Subcutaneous abdominal adipose tissue (tissue), 5 donors: ENCODE measurements around the gene GRAP2.
"Not testable (repeated sequence)": the region's sequence is repeated elsewhere in the genome, so short reads cannot be mapped to it uniquely, and the experiment has no call there.

Experiments
- H3K27ac ChIP-seq: one replicate; pipeline ENCODE4 v1.7.0; 2013; ENCODE audit warnings: low read depth, mild to moderate bottlenecking, inconsistent platforms, low read length, moderate library complexity
- H3K27me3 ChIP-seq, 5 donors: one replicate each; pipeline ENCODE4 v1.7.0; 2013; ENCODE audit warnings: low read length in 5 of 5, inconsistent platforms in 1 of 5; ENCODE audit not compliant: control insufficient read depth in 5 of 5, insufficient read depth in 4 of 5
- H3K36me3 ChIP-seq, 5 donors: one replicate each; pipeline ENCODE4 v1.7.0; 2013; ENCODE audit warnings: low read length in 5 of 5; ENCODE audit not compliant: control insufficient read depth in 5 of 5, insufficient read depth in 5 of 5
- H3K4me1 ChIP-seq, 5 donors: one replicate each; pipeline ENCODE4 v1.7.0; 2013; ENCODE audit warnings: low read length in 5 of 5, mild to moderate bottlenecking in 3 of 5, moderate library complexity in 1 of 5; ENCODE audit not compliant: control insufficient read depth in 5 of 5, insufficient read depth in 5 of 5
- H3K4me3 ChIP-seq, 5 donors: one replicate each; pipeline ENCODE4 v1.7.0; 2013; ENCODE audit warnings: low read length in 5 of 5, low read depth in 1 of 5
- H3K9ac ChIP-seq, 5 donors: one replicate each; pipeline ENCODE4 v1.7.0; 2013; ENCODE audit warnings: low read length in 5 of 5, mild to moderate bottlenecking in 4 of 5, moderate library complexity in 3 of 5
- H3K9me3 ChIP-seq, 5 donors: one replicate each; pipeline ENCODE4 v1.7.0; 2013; ENCODE audit warnings: low read length in 5 of 5; ENCODE audit not compliant: control insufficient read depth in 5 of 5
- donor health status: healthy.
- donor health status: healthy.
- donor health status: healthy.
- donor health status: healthy.
- donor health status: healthy.

The GRAP2 gene

DNA sequence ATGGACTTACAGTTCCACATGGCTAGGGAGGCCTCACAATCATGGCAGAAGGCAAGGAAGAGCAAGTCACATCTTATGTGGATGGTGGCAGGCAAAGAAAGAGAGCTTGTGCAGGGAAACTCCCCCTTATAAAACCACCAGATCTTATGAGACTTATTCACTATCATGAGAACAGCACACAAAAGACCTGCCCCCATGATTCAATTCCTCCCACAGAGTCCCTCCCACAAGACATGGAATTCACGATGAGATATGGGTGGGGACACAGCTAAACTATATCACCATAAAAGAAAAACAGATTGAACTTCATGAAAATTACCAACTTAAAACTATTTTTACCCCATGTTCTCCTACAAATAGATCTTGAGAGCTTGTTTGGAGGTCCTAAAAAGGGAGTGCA is 26.9 kb upstream of the GRAP2 start:
- Histone ChIP-seq H3K4me1 (peaks cover 0 to 3% (median 0%) of the 10 kb centered on the region in 5 donors), H3K27me3 (no peaks in the 10 kb centered on the region), H3K9ac (no peak overlapping the region), H3K4me3 (no peak overlapping the region), H3K27ac (no peak overlapping the region), H3K9me3 (no peaks in the 10 kb centered on the region), H3K36me3 (no peaks in the 10 kb centered on the region)

DNA sequence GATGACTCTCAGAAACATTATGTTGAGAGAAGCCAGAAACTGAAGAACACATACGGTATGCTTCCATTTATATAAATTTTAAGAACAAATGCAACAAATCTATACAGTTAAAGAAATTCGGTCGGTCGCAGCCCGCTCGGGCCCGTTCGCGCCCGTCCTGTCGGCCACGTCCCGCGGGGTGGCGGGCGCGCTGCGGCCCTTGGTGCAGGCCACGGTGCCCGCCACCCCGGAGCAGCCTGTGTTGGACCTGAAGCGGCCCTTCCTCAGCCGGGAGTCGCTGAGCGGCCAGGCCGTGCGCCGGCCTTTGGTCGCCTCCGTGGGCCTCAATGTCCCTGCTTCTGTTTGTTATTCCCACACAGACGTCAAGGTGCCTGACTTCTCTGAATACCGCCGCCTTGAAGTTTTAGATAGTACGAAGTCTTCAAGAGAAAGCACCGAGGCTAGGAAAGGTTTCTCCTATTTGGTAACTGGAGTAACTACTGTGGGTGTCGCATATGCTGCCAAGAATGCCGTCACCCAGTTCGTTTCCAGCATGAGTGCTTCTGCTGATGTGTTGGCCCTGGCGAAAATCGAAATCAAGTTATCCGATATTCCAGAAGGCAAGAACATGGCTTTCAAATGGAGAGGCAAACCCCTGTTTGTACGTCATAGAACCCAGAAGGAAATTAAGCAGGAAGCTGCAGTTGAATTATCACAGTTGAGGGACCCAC is 25.6 kb upstream of the GRAP2 start:
- H3K27ac ChIP-seq, H3K9ac ChIP-seq, H3K9me3 ChIP-seq, H3K4me3 ChIP-seq, H3K4me1 ChIP-seq, H3K27me3 ChIP-seq, H3K36me3 ChIP-seq: not testable (repeated sequence)

DNA sequence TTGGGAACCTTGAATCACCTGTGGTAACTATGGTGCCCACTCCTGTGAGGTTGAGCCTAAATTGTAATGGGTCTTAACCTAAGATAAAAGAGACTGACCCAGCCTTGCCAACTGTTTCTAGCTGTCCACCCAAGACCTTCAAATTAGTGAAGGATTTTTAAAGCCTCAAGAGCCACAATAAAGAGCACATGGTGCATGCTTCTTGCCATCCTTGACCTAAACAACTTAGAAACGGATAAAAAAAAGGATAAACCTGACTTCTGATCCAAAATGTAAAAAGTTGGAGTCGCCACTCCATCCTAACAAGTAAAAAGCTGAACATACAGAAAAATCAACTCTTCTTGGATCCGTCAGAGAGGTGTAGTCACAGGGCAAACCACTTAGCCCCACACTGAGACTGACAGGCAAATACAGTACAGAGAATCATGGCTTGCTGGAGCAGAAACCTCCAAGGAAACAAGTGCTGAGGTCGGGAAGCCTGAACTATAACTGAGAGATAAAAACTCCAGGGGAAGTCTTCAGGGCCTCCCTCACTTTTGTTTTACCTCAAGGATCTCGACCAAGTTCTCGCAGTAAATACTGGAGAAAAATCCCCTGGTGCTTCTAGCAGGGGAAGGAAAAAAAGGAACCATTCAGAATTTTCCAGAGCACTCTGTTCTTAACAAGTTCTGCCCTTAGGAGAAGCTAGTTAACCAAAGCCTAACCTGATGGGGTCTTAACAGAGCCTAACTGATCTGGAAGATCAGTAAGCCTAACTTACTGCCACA is 23.6 kb upstream of the GRAP2 start:
- H3K27me3 ChIP-seq, result no peaks in the 10 kb centered on the region
- H3K36me3 ChIP-seq, result no peaks in the 10 kb centered on the region
- H3K4me1 ChIP-seq, result no peaks in the 10 kb centered on the region

DNA sequence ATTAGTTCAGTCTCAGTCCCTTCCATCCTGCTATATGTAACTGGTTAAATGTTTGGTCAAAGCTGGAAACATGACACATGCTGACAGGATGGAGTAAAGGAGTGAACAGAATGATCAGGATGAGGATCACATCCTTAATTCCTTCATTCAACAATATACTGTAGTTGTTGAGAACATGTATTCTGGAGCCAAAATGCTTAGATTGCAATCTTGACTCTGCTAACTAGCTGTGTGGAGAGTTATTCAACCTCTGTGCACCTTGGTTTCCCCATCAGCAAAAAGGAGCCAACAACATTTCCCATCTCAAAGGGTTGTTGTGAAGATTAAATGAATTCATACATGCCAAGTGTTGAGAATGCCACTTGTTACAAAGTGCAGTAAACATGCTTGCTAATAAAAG is 20.2 kb upstream of the GRAP2 start:
- H3K27ac ChIP-seq, result no peak overlapping the region
- no peaks in the 10 kb centered on the region for H3K27me3 ChIP-seq
- no peaks in the 10 kb centered on the region for H3K36me3 ChIP-seq
- no peaks in the 10 kb centered on the region for H3K9me3 ChIP-seq
- H3K4me1 ChIP-seq, result no peaks in the 10 kb centered on the region
- no peak overlapping the region for H3K9ac ChIP-seq
- no peak overlapping the region for H3K4me3 ChIP-seq

More for the DNA sequence above, 23.6 kb upstream of the GRAP2 start:
- no peak overlapping the region for H3K27ac ChIP-seq
- no peak overlapping the region for H3K4me3 ChIP-seq
- no peak overlapping the region for H3K9ac ChIP-seq
- H3K9me3 ChIP-seq, result no peaks in the 10 kb centered on the region

DNA sequence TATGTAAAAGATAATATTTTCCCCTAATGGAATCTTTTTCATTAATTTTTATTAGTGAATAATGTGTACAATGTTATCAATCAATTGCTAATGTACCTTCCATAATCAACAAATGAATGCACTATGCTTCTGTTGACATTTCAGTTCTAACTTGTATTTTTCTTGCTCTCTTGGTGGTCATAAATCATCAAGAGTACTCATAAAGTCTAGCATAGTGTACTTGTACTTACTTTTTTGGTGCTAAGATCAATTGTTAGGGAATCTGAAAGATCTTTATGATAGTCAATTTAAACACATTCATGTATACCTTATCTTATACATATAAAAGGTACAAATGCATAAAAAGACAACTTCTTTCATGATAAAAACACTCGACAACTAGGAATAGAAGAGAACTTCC is 17.8 kb upstream of the GRAP2 start:
- Histone ChIP-seq H3K27ac (no peak overlapping the region), H3K27me3 (no peaks in the 10 kb centered on the region), H3K4me1 (no peaks in the 10 kb centered on the region), H3K36me3 (no peaks in the 10 kb centered on the region), H3K4me3 (no peak overlapping the region), H3K9ac (no peak overlapping the region), H3K9me3 (no peaks in the 10 kb centered on the region)

DNA sequence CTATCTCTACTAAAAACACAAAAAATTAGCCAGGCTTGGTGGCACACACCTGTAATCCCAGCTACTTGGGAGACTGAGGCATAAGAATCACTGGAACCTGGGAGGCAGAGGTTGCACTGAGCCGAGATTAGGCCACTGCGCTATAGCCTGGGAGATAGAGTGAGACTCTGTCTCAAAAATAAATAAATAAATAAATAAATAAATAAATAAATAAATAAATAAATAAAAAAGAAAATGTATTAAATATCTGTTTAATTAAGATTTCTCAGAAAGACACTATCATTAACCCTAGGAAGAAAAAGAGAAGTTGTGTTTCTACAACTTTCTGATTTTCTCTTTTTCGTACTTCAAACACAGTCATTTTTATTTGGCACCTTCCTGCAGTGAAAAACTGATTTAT is 11.0 kb upstream of the GRAP2 start:
- not testable (repeated sequence) for H3K27me3 ChIP-seq, H3K36me3 ChIP-seq, H3K27ac ChIP-seq, H3K9me3 ChIP-seq, H3K4me3 ChIP-seq, H3K4me1 ChIP-seq, H3K9ac ChIP-seq

DNA sequence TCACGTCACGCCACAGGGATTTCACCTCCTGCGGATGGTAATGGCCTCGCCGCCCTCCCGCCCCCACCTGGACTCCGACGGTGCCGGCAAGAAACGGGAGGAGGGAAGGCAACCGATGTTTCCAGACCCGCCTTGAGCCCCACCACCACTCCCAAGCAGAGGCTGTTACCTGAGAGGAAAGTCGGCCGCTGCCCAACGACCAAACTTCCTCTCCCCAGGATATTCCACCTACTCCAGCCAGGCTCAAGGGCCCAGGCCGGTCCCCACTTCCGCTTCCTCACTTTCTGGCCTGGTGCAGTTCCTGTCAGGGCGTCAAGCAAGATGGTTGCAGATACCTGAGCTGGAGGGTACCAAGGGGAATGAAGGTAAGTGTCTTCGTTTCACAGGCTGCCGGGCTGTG is 7.4 kb upstream of the GRAP2 start, which contains the start of gene ENTHD1:
TSS of gene ENTHD1 (minus strand) at position 235 of the 400 bp plus-strand sequence. CDS start 6,012 bp downstream, outside the sequence.
- Histone ChIP-seq H3K4me1 (peaks cover 0 to 15% (median 11%) of the 10 kb centered on the region in 5 donors), H3K4me3 (no peak within 1 kb of the TSS), H3K9ac (no peak within 1 kb of the TSS), H3K27ac (no peak within 1 kb of the TSS), H3K36me3 (no peaks in the 10 kb centered on the region), H3K9me3 (no peaks in the 10 kb centered on the region), H3K27me3 (no peaks in the 10 kb centered on the region)

DNA sequence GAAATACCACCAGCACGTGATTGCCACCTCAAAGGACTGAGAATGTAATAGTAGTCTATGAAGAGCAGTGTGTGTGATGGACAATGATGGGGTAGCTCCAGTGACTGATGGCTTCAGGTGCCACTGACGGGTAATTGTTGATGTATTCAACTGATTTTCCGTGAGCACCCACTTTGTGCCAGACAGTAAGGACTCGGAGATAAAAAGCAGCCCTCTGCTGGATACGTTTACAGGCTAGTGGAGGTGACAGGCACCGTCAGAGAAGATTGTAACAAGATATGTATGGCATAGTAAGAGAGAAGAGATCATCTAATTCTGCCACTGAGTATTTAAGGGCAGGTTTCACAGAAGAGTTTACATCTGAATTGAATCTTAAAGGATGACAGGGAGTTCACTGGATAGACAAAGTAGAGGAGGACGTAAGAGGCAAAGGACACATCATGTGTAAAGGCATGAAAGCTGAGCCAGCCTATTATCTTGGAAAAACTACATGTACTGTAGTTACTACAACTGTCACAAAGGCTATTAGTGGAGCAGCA is 6.3 kb upstream of the GRAP2 start:
- Histone ChIP-seq H3K4me1 (peaks cover 0 to 26% (median 20%) of the 10 kb centered on the region in 5 donors), H3K27me3 (no peaks in the 10 kb centered on the region), H3K4me3 (no peak overlapping the region), H3K27ac (no peak overlapping the region), H3K9me3 (no peaks in the 10 kb centered on the region), H3K9ac (no peak overlapping the region), H3K36me3 (no peaks in the 10 kb centered on the region)

DNA sequence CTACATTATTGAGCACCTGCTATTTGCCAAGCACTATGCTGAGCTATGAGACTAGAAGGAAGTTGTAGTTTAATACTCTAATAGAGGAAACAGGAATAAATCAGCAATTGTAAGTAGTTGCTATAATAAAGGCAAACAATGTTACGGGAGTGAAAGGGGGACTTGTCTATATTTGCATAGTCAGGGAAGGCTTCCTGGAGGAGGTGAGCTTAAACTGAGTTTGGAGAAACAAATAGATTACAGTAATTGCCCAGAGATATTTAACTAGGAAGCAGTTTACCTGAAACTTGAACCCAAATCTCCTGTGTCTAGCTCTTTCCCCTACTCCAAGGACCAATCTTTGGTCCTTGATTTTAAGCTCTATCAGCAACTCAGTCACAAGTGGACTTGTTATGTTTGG is 5.2 kb upstream of the GRAP2 start:
- no peaks in the 10 kb centered on the region for H3K36me3 ChIP-seq
- H3K4me3 ChIP-seq, result no peak overlapping the region
- no peak overlapping the region for H3K9ac ChIP-seq
- peaks cover 0 to 27% (median 20%) of the 10 kb centered on the region in 5 donors for H3K4me1 ChIP-seq
- no peaks in the 10 kb centered on the region for H3K9me3 ChIP-seq
- no peak overlapping the region for H3K27ac ChIP-seq
- no peaks in the 10 kb centered on the region for H3K27me3 ChIP-seq

DNA sequence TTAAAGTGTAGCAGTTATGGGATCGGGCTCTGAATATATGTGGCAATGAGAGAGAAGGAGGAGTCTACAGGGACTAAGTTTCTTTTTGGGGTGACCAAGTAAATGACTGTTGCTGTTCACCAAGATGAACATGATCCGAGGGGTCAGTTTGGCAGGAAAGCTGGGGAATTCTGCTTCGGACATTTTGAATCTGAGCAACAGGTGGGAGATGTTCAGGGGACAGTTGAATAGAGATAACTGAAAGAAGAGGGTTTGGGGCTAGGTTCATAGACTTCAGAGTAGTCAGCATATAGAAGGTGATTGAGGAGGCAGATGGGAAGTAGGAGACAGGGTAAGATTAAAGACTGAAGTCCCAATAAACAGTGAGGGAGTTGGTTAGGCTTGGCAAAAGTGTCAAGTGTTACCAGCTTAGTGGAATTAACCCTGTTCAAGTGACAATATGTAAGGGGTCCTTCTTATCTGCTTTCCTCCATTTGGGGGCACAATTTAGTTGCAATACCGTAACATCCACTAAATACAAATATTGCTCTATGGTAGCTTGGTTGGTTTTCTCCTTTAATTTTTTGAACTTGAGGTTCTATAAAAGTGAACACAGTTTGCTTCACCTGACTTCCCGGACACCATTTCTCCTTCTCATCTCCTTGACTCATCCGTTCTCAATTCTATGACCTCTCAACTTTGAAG is 4.4 kb upstream of the GRAP2 start:
- H3K27me3 ChIP-seq, result no peaks in the 10 kb centered on the region
- H3K9me3 ChIP-seq, result no peaks in the 10 kb centered on the region
- H3K36me3 ChIP-seq, result no peaks in the 10 kb centered on the region
- no peak overlapping the region for H3K27ac ChIP-seq
- H3K9ac ChIP-seq, result no peak overlapping the region
- no peak overlapping the region for H3K4me3 ChIP-seq
- H3K4me1 ChIP-seq, result peaks cover 0 to 27% (median 22%) of the 10 kb centered on the region in 5 donors
